ENCODE measurements around the gene ADSL. TPM values are rescaled to one million over a fixed set of nuclear protein-coding genes. Genes with fewer than 3 reads are reported as not detected.

Gene ADSL
- total and polyA plus RNA-seq, 2 donors (not counting 1 experiment from before 2014, with no cell fraction given) = 67.0 to 89.8 TPM

GRCh38 chr22:40323681-40324171 is 22.6 kb upstream of the ADSL start:
- Histone ChIP-seq H3K9ac (ENCODE audit: insufficient read depth, low read length) (no peak overlapping the region), H3K4me2 (ENCODE audit: extremely low read depth, insufficient read depth, low read length) (no peak overlapping the region), H3K27ac (ENCODE audit: insufficient read depth, low read length) (no peak overlapping the region), H2AFZ (ENCODE audit: low read length) (no peak overlapping the region), H3K27me3 (ENCODE audit: control insufficient read depth, insufficient read depth, low read length) (no peaks in the 10 kb centered on the region), H3K4me1 (ENCODE audit: control insufficient read depth, extremely low read depth, insufficient read depth, low read length) (peaks cover 7% of the 10 kb centered on the region), H3K4me3 (replicated peaks in 1 of 4; ENCODE audit: control extremely low read depth in 1 of 4, insufficient read depth in 1 of 4, low read depth in 3 of 4, low read length in 4 of 4) (no peak overlapping the region), H3K79me2 (ENCODE audit: control insufficient read depth, insufficient read depth, low read length) (no peaks in the 10 kb centered on the region), H3K9me3 (ENCODE audit: control insufficient read depth, insufficient read depth, low read depth, low read length) (no peaks in the 10 kb centered on the region), H4K20me1 (ENCODE audit: control insufficient read depth, extremely low read depth, insufficient read depth, low read length) (no peaks in the 10 kb centered on the region), H3K36me3 (ENCODE audit: control insufficient read depth, insufficient read depth, low read length) (peaks cover 10% of the 10 kb centered on the region)
- TF ChIP-seq CTCF (conservative IDR thresholded peaks at IDR 0.05 in 1 of 2, IDR thresholded peaks at IDR 0.05 in 1 of 2; ENCODE audit: low read depth in 1 of 2, low read length in 2 of 2) (no peak), EZH2 (IDR thresholded peaks at IDR 0.05; ENCODE audit: low read length, missing control alignments) (no peak)
- no peak for DNase-seq (ENCODE audit: low read depth in 2 of 2)

- no peak overlapping the region for H3K9ac ChIP-seq (ENCODE audit: insufficient read depth, low read length)
- no peaks in the 10 kb centered on the region for H3K27me3 ChIP-seq (ENCODE audit: control insufficient read depth, insufficient read depth, low read length)
- TF ChIP-seq CTCF (conservative IDR thresholded peaks at IDR 0.05 in 1 of 2, IDR thresholded peaks at IDR 0.05 in 1 of 2; ENCODE audit: low read depth in 1 of 2, low read length in 2 of 2) (no peak), EZH2 (IDR thresholded peaks at IDR 0.05; ENCODE audit: low read length, missing control alignments) (no peak)
- DNase-seq (ENCODE audit: low read depth in 2 of 2) = no peak
- H3K27ac ChIP-seq (ENCODE audit: insufficient read depth, low read length) = no peak overlapping the region
- H3K36me3 ChIP-seq (ENCODE audit: control insufficient read depth, insufficient read depth, low read length) = peaks cover 10% of the 10 kb centered on the region
- H4K20me1 ChIP-seq (ENCODE audit: control insufficient read depth, extremely low read depth, insufficient read depth, low read length) = no peaks in the 10 kb centered on the region
- H3K79me2 ChIP-seq (ENCODE audit: control insufficient read depth, insufficient read depth, low read length) = no peaks in the 10 kb centered on the region
- no peaks in the 10 kb centered on the region for H3K9me3 ChIP-seq (ENCODE audit: control insufficient read depth, insufficient read depth, low read depth, low read length)
- H3K4me1 ChIP-seq (ENCODE audit: control insufficient read depth, extremely low read depth, insufficient read depth, low read length) = peaks cover 7% of the 10 kb centered on the region
- H3K4me2 ChIP-seq (ENCODE audit: extremely low read depth, insufficient read depth, low read length) = no peak overlapping the region
- H2AFZ ChIP-seq (ENCODE audit: low read length) = no peak overlapping the region
- H3K4me3 ChIP-seq (replicated peaks in 1 of 4; ENCODE audit: control extremely low read depth in 1 of 4, insufficient read depth in 1 of 4, low read depth in 3 of 4, low read length in 4 of 4) = no peak overlapping the region
These were observed 21.6 kb upstream of the ADSL start for GRCh38 chr22:40324468-40325305.

GRCh38 chr22:40325315-40325714 is 21.0 kb upstream of the ADSL start:
- Histone ChIP-seq H3K4me3 (replicated peaks in 1 of 4; ENCODE audit: control extremely low read depth in 1 of 4, insufficient read depth in 1 of 4, low read depth in 3 of 4, low read length in 4 of 4) (no peak overlapping the region), H3K4me1 (ENCODE audit: control insufficient read depth, extremely low read depth, insufficient read depth, low read length) (peaks cover 7% of the 10 kb centered on the region), H3K9ac (ENCODE audit: insufficient read depth, low read length) (no peak overlapping the region), H4K20me1 (ENCODE audit: control insufficient read depth, extremely low read depth, insufficient read depth, low read length) (no peaks in the 10 kb centered on the region), H3K27me3 (ENCODE audit: control insufficient read depth, insufficient read depth, low read length) (no peaks in the 10 kb centered on the region), H3K79me2 (ENCODE audit: control insufficient read depth, insufficient read depth, low read length) (no peaks in the 10 kb centered on the region), H2AFZ (ENCODE audit: low read length) (no peak overlapping the region), H3K27ac (ENCODE audit: insufficient read depth, low read length) (no peak overlapping the region), H3K36me3 (ENCODE audit: control insufficient read depth, insufficient read depth, low read length) (peaks cover 12% of the 10 kb centered on the region), H3K9me3 (ENCODE audit: control insufficient read depth, insufficient read depth, low read depth, low read length) (no peaks in the 10 kb centered on the region), H3K4me2 (ENCODE audit: extremely low read depth, insufficient read depth, low read length) (no peak overlapping the region)
- TF ChIP-seq CTCF (conservative IDR thresholded peaks at IDR 0.05 in 1 of 2, IDR thresholded peaks at IDR 0.05 in 1 of 2; ENCODE audit: low read depth in 1 of 2, low read length in 2 of 2) = no peak
- no peak for DNase-seq (ENCODE audit: low read depth in 2 of 2)

Measured in fibroblast of lung (primary cell).